Epithelial cell of proximal tubule (primary cell): ENCODE data around the gene ALDH8A1. TPM values are rescaled to one million over a fixed set of nuclear protein-coding genes. Genes with fewer than 3 reads are reported as not detected.

Experiments used
- DNase-seq: peaks from one replicate; pipeline ENCODE4 v3.0.0-alpha.2; 2011; ENCODE audit warnings: low read depth
- H3K4me3 ChIP-seq: 2 replicates; pipeline ENCODE4 v1.5.1; 2011; ENCODE audit warnings: low read depth, mild to moderate bottlenecking, low read length
- CTCF ChIP-seq: conservative IDR thresholded peaks from 2 replicates; pipeline ENCODE4 v1.5.1; 2012; ENCODE audit warnings: low read depth, mild to moderate bottlenecking, low read length
- total RNA-seq: library from RNA; depleted of rRNA; stranded (reverse); fragments of >200 nt; gene quantifications from 2 replicates; pipeline ENCODE4 v1.2.3, GENCODE V29; 2015

ALDH8A1 gene
- total RNA-seq, 1 donor from 2014 or later: 0.40 TPM

GRCh38 chr6:134880487-134881190 lies 69.3 kb downstream of the ALDH8A1 start:
- TF ChIP-seq CTCF: no peak
- no peak for DNase-seq

GRCh38 chr6:134878136-134878535 lies 71.8 kb downstream of the ALDH8A1 start:
- no peak for DNase-seq
- H3K4me3 ChIP-seq: no peak overlapping the region
- no peak for TF ChIP-seq CTCF

More at GRCh38 chr6:134880487-134881190, 69.3 kb downstream of the ALDH8A1 start:
- H3K4me3 ChIP-seq: no peak overlapping the region

- DNase-seq: no peak
- no peak for TF ChIP-seq CTCF
- no peak overlapping the region for H3K4me3 ChIP-seq
Measured at GRCh38 chr6:134875367-134875766, 74.5 kb downstream of the ALDH8A1 start.

GRCh38 chr6:134873500-134874388 lies 76.2 kb downstream of the ALDH8A1 start:
- no peak for DNase-seq
- no peak for TF ChIP-seq CTCF
- H3K4me3 ChIP-seq: no peak overlapping the region

GRCh38 chr6:134870677-134871498 lies 79.0 kb downstream of the ALDH8A1 start:
- DNase-seq: no peak
- no peak overlapping the region for H3K4me3 ChIP-seq
- TF ChIP-seq CTCF: no peak

- H3K4me3 ChIP-seq: no peak overlapping the region
- no peak for DNase-seq
- TF ChIP-seq CTCF: no peak
Measured at GRCh38 chr6:134868812-134869211, 81.1 kb downstream of the ALDH8A1 start.

Other genes with a start within 250 kb of the ALDH8A1 start
- 73.1 and 91.7 TPM in 2 replicates for gene HBS1L, start 104.7 kb upstream of the ALDH8A1 start, total RNA-seq
- gene MYB, start 231.2 kb upstream of the ALDH8A1 start, total RNA-seq: 1.4 and 2.7 TPM in 2 replicates